Endometrial microvascular endothelial cells (primary cell): ENCODE measurements around the gene RAD21L1. TPM values are rescaled to one million over a fixed set of nuclear protein-coding genes. Genes with fewer than 3 reads are reported as not detected.

Experiments
- in situ Hi-C: cut with HindIII; loops from 2 replicates; pipeline ENCODE4 v1.10.0; 2017; ENCODE audit warnings: low sequenced_read_pairs, low pct_unique_long_range_greater_than_20kb; ENCODE audit errors: inconsistent ontology term
- total RNA-seq: library from RNA; depleted of rRNA; stranded (reverse); fragments of >200 nt; gene quantifications from one replicate; pipeline ENCODE4 v1.2.3, GENCODE V29; 2015; ENCODE audit errors: inconsistent ontology term

Gene RAD21L1
- total RNA-seq, 1 donor from 2014 or later: not detected

DNA sequence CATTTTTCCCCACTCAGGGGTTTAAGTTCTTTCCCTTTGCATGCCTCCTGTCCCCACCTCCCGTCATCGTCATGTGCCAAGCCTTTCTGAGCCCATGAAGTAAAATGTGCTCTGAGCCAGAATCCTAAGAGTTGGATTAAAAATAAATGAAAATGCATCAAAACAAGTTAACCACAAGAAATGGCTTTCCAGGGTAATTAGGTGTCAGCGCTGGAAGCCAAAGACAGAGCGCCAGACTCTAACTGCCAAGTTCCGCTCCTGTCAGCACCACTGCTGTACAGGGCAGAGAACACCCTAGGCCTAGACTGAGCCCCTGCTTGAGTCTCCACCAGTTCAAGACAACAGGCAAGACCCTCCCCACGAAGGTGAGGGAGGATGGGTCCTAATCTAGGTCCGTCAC, 28.0 kb upstream of the RAD21L1 start:
- in situ Hi-C loops: no loop called here

DNA sequence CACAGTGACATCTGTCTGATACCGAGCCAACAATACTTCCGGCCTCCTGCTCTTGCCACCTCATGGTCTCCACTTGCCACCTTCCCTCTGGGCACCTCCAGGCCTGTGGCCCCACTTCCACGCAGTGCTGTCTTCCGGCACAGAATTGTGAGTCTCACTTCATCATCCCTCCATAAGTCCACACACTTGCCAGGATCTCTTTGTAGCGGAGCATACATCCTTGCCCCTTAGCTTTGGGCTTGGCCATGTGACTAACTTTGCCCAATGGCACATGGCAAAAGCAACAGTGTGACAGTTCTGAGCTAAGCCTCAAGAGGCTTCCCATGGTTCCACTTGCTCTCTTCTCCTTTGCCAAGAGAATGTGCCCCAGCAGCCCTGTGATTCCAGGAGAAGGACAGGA, 27.1 kb upstream of the RAD21L1 start:
- in situ Hi-C loops: no loop called here

DNA sequence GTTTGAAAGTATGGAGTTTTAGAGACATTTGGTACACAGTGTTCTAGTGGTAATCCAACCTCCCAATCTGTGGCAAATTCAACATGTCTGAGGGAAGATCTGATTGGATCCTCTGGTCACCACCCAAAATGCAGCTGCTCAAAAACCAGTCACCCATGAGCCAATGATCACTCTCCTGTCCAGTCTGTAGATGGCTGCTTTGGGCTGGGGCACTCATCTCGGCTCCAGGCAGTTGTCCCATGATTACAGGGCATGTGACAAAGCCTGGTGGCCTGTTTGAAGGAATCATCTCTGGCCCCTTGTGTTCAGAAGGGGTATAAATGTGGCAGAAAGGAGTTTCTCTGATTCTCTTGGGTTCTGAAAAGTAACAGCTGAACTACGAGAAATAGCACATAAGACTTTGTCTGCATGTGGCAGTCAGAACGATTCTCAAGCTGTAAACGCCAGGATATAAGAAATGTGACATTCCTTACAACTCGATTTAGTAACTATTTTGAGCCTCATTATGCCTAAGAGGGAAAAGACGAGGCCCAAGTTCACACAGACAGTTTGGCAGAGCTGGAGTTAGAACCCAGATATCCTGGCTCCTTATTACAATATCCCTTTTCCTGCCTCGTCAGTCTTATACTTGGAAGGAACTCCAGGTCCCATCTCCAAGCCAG, 26.5 kb upstream of the RAD21L1 start:
- in situ Hi-C loops: no loop called here

- in situ Hi-C loops: no loop called here
These were observed 25.9 kb upstream of the RAD21L1 start for GRCh38 chr20:1199964-1200363.

GRCh38 chr20:1202762-1203504, 22.9 kb upstream of the RAD21L1 start, which contains the start of gene C20orf202:
C20orf202 (plus strand) TSS chr20:1203454; CDS start chr20:1203586, 132 bp downstream.
- in situ Hi-C loops: no loop called here

DNA sequence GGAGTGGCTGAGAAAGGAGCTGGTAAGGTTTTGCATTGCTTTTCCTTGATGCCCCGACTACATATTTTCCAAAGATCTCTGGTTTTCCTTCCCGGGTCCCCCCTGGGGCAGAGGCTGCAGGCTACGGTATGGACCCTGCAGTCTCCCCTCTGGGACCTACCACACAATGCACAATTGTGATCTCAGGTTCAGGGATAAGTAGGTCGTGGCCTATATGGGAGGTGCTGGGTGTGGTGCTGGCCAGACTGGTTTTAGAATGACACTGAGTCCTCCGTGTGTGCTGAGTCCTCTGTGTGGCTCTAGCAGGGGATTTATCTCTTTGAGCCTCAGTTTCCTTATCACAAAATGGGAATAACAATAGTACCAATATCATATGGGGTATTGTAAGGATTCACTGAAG, 22.2 kb upstream of the RAD21L1 start:
- in situ Hi-C loops: no loop called here

- in situ Hi-C loops: no loop called here
These were observed 21.7 kb upstream of the RAD21L1 start for GRCh38 chr20:1204113-1204512.

GRCh38 chr20:1204576-1204975, 21.3 kb upstream of the RAD21L1 start:
- in situ Hi-C loops: no loop called here

DNA sequence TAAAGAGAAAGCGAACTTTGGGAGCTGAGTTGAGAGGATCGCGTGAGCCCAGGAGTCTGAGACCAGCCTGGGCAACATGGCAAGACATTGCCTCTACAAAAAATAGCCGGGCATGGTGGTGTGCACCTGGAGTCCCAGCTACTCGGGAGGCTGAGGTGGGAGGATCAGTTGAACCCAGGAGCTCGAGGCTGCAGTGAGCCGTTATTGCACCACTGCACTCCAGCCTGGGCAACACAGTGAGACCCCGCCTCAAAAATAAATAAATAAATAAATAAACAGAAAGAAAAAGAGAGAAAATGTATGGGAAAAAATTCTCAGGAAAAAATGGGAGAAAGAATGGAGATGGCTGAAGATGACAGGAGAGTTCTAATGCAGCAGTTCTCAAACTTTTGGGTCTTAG, 20.0 kb upstream of the RAD21L1 start:
- in situ Hi-C loops: no loop called here

GRCh38 chr20:1206366-1207148, 19.3 kb upstream of the RAD21L1 start:
- in situ Hi-C loops: no loop called here

GRCh38 chr20:1207293-1207878, 18.5 kb upstream of the RAD21L1 start:
- in situ Hi-C loops: no loop called here

DNA sequence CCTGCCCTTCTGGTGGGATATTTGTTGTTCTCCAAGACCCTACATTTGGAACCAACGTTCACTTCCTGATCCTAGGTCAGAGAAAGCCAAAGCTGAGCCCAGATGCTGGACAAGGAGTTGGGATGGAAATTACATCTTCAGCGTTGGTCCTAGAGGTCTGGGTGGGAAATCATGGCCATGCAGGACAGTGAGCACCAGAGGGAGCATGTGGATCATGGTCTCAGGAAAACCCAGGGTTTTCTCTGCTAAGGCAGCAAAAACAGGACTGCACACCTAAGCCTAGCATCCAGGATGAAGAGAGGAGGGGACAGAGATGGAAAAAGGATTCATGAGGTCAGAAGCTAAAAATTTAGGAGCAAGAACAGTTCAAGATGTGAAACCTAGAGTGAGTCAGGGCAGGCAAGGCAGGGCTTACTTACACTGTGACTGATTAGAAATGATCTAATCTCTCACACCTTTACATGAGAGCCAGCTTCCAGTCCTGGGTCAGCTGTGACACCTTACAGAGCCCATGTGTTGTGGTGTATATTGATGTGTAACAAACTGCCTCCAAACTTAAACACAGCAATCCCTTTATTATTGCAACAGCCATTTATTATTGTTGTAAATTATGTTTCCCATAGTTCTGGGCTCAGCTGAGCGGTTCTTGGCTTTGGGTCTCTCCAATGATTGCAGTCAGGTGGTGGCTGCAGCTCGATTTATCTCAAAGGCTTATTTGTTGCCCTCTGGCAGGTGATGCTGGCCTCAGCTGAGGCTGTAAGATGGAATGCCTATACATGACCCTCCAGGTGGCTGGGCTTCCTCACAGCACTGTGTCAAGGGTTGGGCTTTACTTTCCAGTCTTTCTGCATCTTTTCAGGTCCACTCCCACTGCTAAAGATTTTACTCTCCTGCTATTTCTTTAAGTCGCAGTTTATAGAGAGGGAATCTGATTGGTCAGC, 16.1 kb upstream of the RAD21L1 start:
- in situ Hi-C loops: no loop called here

DNA sequence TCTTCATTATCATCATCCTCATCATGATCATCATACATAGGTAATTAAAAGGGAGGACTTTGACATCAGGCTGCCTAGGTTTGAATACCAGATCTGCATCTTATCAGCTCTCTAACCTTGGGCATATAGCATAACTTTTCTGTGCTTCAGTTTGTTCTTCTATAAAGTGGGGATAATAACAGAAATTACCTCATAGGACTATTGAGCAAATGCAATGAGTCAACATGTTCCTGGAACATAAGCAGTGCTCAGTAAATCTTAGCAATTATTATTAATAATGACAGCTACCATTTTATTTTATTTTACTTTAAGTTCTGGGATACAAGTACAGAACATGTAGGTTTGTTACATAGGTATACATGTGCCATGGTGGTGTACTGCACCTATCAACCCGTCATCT, 15.3 kb upstream of the RAD21L1 start:
- in situ Hi-C loops: no loop called here

GRCh38 chr20:1212023-1212422, 13.8 kb upstream of the RAD21L1 start:
- in situ Hi-C loops: no loop called here

DNA sequence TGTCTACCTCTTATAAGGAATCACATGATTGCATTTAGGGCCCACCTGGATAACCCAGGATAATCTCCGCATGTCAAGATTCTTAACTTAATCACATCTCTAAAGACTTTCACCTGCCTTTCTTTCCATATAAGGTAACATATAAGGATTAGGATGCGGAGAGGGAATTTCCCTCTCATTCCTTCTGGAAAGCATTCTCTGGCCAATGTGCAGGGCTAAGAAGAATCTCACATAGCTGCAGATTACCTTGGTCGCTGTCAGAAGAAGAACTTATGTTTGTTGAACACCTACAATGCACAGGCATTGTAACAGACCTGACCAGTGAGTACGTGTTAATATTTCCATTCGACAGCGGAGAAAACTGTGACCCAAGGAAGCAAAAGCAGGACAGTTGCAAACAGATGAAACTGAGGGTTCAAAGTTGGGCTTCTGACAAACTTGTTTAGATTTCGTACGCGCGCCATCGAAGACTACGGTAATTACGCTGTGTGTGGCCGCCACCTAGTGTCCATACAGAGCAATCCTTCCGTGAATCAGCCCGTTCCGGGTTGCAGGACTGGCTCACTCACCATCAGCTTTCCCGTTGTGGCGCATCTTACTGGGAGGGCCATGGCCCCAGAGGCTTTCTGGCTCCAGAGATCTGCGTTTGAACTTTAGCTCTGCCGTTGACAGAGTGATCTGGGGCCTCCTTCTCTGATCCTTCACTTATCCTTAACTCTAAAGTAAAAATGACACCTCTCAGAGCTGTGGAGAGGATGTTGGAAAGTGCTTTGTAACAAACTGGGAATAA, 13.0 kb upstream of the RAD21L1 start:
- in situ Hi-C loops: no loop called here

DNA sequence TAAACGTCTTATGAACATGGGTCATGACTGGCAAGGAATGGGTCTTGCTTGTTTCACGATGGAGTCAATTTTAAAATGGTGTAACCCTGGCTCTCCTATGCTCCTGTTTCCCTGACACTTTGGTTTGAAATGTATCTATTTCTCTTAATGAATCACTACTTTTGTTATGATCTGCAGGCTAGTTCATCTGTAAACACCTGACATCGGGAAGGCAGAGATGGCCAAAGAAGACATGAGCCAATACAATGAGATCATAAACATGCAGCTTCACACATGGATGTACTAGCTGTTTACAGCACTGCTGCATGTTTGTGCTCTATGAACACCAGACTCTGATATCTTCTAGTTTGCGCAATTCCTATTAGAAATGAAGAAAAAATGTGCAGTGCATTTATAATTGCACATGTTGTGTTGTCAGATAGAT, 11.0 kb upstream of the RAD21L1 start:
- in situ Hi-C loops: no loop called here

- in situ Hi-C loops: no loop called here
These were observed 10.3 kb upstream of the RAD21L1 start for GRCh38 chr20:1215386-1216170.
